HG03439 (cell line): Measurements from ENCODE around the gene DHX57.
"Not testable (repeated sequence)": the region's sequence is repeated elsewhere in the genome, so short reads cannot be mapped to it uniquely, and the experiment has no call there.

ENCODE experiments used
- ATAC-seq: cut with Tn5 transposase; IDR thresholded peaks from one replicate; pipeline ENCODE4 v1.9.1; 2021; ENCODE audit warnings: mild to moderate bottlenecking, moderate library complexity; ENCODE audit not compliant: unreplicated experiment

Gene DHX57

GRCh38 chr2:38866773-38867443 is 8.8 kb downstream of the DHX57 start:
- ATAC-seq: no peak

GRCh38 chr2:38863061-38863695 is 12.6 kb downstream of the DHX57 start:
- ATAC-seq: no peak

- ATAC-seq: no peak
Measured at GRCh38 chr2:38862476-38862875, 13.3 kb downstream of the DHX57 start.

- ATAC-seq: no peak
Measured at GRCh38 chr2:38856165-38856564, 19.6 kb downstream of the DHX57 start.

GRCh38 chr2:38850045-38850444 is 25.7 kb downstream of the DHX57 start:
- peak; percentile 80 for ATAC-seq

- ATAC-seq: no peak
Measured at GRCh38 chr2:38836791-38837190, 38.9 kb downstream of the DHX57 start.

- ATAC-seq: peak; percentile 81
Measured at GRCh38 chr2:38835990-38836389, 39.7 kb downstream of the DHX57 start.

- no peak for ATAC-seq
Measured at GRCh38 chr2:38835015-38835601, 40.6 kb downstream of the DHX57 start.

- ATAC-seq: no peak
Measured at GRCh38 chr2:38830526-38831159, 45.1 kb downstream of the DHX57 start.

- no peak for ATAC-seq
Measured at GRCh38 chr2:38829971-38830370, 45.8 kb downstream of the DHX57 start.

- ATAC-seq: no peak
Measured at GRCh38 chr2:38828460-38828859, 47.3 kb downstream of the DHX57 start.

GRCh38 chr2:38827539-38828145 is 48.1 kb downstream of the DHX57 start:
- not testable (repeated sequence) for ATAC-seq

- no peak for ATAC-seq
Measured at GRCh38 chr2:38825956-38826355, 49.8 kb downstream of the DHX57 start.

GRCh38 chr2:38824906-38825305 is 50.8 kb downstream of the DHX57 start:
- no peak for ATAC-seq

- no peak for ATAC-seq
Measured at GRCh38 chr2:38823386-38823785, 52.3 kb downstream of the DHX57 start.

GRCh38 chr2:38818565-38818964 is 57.2 kb downstream of the DHX57 start:
- ATAC-seq: no peak

- no peak for ATAC-seq
Measured at GRCh38 chr2:38815936-38816335, 59.8 kb downstream of the DHX57 start.

GRCh38 chr2:38810488-38810887 is 65.2 kb downstream of the DHX57 start:
- no peak for ATAC-seq

GRCh38 chr2:38808677-38809076 is 67.1 kb downstream of the DHX57 start:
- ATAC-seq: no peak

- no peak for ATAC-seq
Measured at GRCh38 chr2:38806733-38807059, 69.0 kb downstream of the DHX57 start.

GRCh38 chr2:38806015-38806732 is 69.6 kb downstream of the DHX57 start:
- no peak for ATAC-seq
